Fibroblast of lung (primary cell): ENCODE results near the gene METTL25B.

ENCODE experiments used
- EZH2 ChIP-seq: IDR thresholded peaks from 2 replicates; pipeline ENCODE4 v1.5.1; 2012; ENCODE audit warnings: low read length, control low read depth, mild to moderate bottlenecking; ENCODE audit errors: missing control alignments
- TF ChIP-seq, protein P1 (sequence below), 2 donors: IDR thresholded peaks in 1 of 2; conservative IDR thresholded peaks in 1 of 2; 1 replicate in 1 of 2; 2 replicates in 1 of 2; pipeline ENCODE4 v1.5.1; 2011 to 2012; ENCODE audit warnings: low read length in 2 of 2, control low read depth in 1 of 2, inconsistent platforms in 1 of 2, low read depth in 1 of 2, mild to moderate bottlenecking in 1 of 2

DNA sequence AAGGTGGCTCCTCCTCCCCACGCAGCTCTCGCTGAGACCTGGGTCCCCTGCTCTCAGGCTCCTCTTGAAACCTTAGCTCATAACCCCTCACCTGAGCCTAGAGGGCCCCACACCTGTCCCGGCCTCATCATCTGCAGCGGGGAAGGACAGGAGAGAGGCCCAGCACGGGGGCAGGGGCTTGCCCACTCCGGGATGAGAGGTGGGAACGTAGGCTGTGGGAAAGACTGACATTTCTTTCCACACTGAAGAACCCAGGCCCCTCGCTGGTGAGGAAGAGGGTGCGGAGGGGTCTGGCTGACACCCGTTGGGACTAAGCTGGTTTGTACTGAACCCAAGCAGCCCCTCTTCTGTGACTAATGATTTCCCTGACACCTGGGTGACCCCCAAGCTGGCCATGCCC, 37.1 kb upstream of the METTL25B start:
- TF ChIP-seq, protein P1, sequence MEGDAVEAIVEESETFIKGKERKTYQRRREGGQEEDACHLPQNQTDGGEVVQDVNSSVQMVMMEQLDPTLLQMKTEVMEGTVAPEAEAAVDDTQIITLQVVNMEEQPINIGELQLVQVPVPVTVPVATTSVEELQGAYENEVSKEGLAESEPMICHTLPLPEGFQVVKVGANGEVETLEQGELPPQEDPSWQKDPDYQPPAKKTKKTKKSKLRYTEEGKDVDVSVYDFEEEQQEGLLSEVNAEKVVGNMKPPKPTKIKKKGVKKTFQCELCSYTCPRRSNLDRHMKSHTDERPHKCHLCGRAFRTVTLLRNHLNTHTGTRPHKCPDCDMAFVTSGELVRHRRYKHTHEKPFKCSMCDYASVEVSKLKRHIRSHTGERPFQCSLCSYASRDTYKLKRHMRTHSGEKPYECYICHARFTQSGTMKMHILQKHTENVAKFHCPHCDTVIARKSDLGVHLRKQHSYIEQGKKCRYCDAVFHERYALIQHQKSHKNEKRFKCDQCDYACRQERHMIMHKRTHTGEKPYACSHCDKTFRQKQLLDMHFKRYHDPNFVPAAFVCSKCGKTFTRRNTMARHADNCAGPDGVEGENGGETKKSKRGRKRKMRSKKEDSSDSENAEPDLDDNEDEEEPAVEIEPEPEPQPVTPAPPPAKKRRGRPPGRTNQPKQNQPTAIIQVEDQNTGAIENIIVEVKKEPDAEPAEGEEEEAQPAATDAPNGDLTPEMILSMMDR (conservative IDR thresholded peaks at IDR 0.05 in 1 of 2, IDR thresholded peaks at IDR 0.05 in 1 of 2; ENCODE audit: low read depth in 1 of 2, low read length in 2 of 2), result no peak
- TF ChIP-seq EZH2, result no peak
